Measurements from ENCODE around the gene R3HDM2.

Gene R3HDM2

GRCh38 chr12:57261428-57261865, 169.4 kb downstream of the R3HDM2 start:
- DNase-seq = no peak

- no peak for DNase-seq
Observed at GRCh38 chr12:57260366-57260765, 170.5 kb downstream of the R3HDM2 start.

GRCh38 chr12:57258977-57259970, 171.6 kb downstream of the R3HDM2 start:
- no peak for DNase-seq

- no peak for DNase-seq
Observed at GRCh38 chr12:57255916-57256315, 174.9 kb downstream of the R3HDM2 start.

GRCh38 chr12:57254506-57255280, 176.2 kb downstream of the R3HDM2 start:
- DNase-seq = no peak

- DNase-seq = no peak
Observed at GRCh38 chr12:57250956-57251355, 179.9 kb downstream of the R3HDM2 start, which contains the start of gene STAC3. TSS of gene STAC3 (minus strand) at chr12:57251187. CDS start at chr12:57249636, 1,551 bp downstream.

GRCh38 chr12:57250541-57250940, 180.3 kb downstream of the R3HDM2 start:
- no peak for DNase-seq

GRCh38 chr12:57248934-57249742, 181.7 kb downstream of the R3HDM2 start:
- no peak for DNase-seq

- DNase-seq = no peak
Observed at GRCh38 chr12:57247041-57247440, 183.8 kb downstream of the R3HDM2 start.

GRCh38 chr12:57244312-57244696, 186.5 kb downstream of the R3HDM2 start:
- DNase-seq = no peak

- DNase-seq = peak; percentile 78 to 82
Observed at GRCh38 chr12:57243521-57244311, 187.1 kb downstream of the R3HDM2 start.

- DNase-seq = peak; percentile 60 to 65
Observed at GRCh38 chr12:57242691-57243454, 188.0 kb downstream of the R3HDM2 start.

GRCh38 chr12:57242329-57242690, 188.5 kb downstream of the R3HDM2 start:
- DNase-seq = no peak

- no peak for DNase-seq
Observed at GRCh38 chr12:57241402-57242310, 189.2 kb downstream of the R3HDM2 start.

- no peak for DNase-seq
Observed at GRCh38 chr12:57240926-57241401, 189.9 kb downstream of the R3HDM2 start.

- peak; percentile 77 to 83 for DNase-seq
Observed at GRCh38 chr12:57240066-57240921, 190.5 kb downstream of the R3HDM2 start.

GRCh38 chr12:57239587-57240065, 191.2 kb downstream of the R3HDM2 start:
- no peak for DNase-seq

- DNase-seq = peak; percentile 80 to 83
Observed at GRCh38 chr12:57238854-57239554, 191.8 kb downstream of the R3HDM2 start.
